ENCODE results near the gene CPEB2. TPM values are rescaled to one million over a fixed set of nuclear protein-coding genes. Genes with fewer than 3 reads are reported as not detected.

CPEB2 gene
- total RNA-seq, 2 experiments from 2014 or later: 14.7 to 15.0 TPM

GRCh38 chr4:15002659-15003400 lies 549 bp downstream of the CPEB2 start:
- Mint-ChIP-seq H3K4me1 (peaks cover 19% of the 10 kb centered on the region), H3K27me3 (no peaks in the 10 kb centered on the region), H3K9me3 (no peaks in the 10 kb centered on the region), H3K27ac (peak overlapping the region; percentile 95), H3K36me3 (peaks cover 10% of the 10 kb centered on the region), H3K4me3 (peak overlapping the region; percentile 95)
- POLR2A ChIA-PET: interaction anchor here (0.7 to 3.1 kb wide), 8 partner anchors 13 to 753 kb away, joined by 3 to 13 read pairs (median 4); partner anchors contain the start of gene FBXL5
- ATAC-seq (ENCODE audit: low read depth) (peak; percentile 29), DNase-seq (peak; percentile 82)

- POLR2A ChIA-PET: interaction anchor here (0.6 to 3.1 kb wide), 10 partner anchors 12 to 752 kb away, joined by 3 to 13 read pairs (median 4); partner anchors contain the start of gene FBXL5
- Mint-ChIP-seq H3K9me3 (no peaks in the 10 kb centered on the region), H3K4me3 (peak overlapping the region; percentile 95), H3K27ac (peak overlapping the region; percentile 82), H3K27me3 (no peaks in the 10 kb centered on the region), H3K36me3 (peaks cover 14% of the 10 kb centered on the region), H3K4me1 (peaks cover 22% of the 10 kb centered on the region)
- peak; percentile 8 for ATAC-seq (ENCODE audit: low read depth)
- DNase-seq: peak; percentile 78
Measured at GRCh38 chr4:15003401-15003890, 1.2 kb downstream of the CPEB2 start.

GRCh38 chr4:15003891-15004738 lies 1.8 kb downstream of the CPEB2 start:
- POLR2A ChIA-PET: interaction anchor here (0.6 to 3.1 kb wide), 6 partner anchors 9 to 1737 kb away, joined by 3 to 13 read pairs (median 3); partner anchors contain the start of gene FBXL5
- peak overlapping the region; percentile 80 for H3K27ac Mint-ChIP-seq
- ATAC-seq (ENCODE audit: low read depth) (no peak), DNase-seq (peak; percentile 76)
- no peaks in the 10 kb centered on the region for H3K27me3 Mint-ChIP-seq
- peaks cover 21% of the 10 kb centered on the region for H3K4me1 Mint-ChIP-seq
- peaks cover 11% of the 10 kb centered on the region for H3K36me3 Mint-ChIP-seq
- no peaks in the 10 kb centered on the region for H3K9me3 Mint-ChIP-seq
- H3K4me3 Mint-ChIP-seq: peak overlapping the region; percentile 94

- DNase-seq (peak; percentile 68), ATAC-seq (ENCODE audit: low read depth) (no peak)
- peak overlapping the region; percentile 94 for H3K4me3 Mint-ChIP-seq
- H3K9me3 Mint-ChIP-seq: no peaks in the 10 kb centered on the region
- POLR2A ChIA-PET: interaction anchor here (0.9 to 3.1 kb wide), 3 partner anchors 10 to 649 kb away, joined by 3 to 13 read pairs (median 3); partner anchors contain the start of gene FBXL5
- no peaks in the 10 kb centered on the region for H3K27me3 Mint-ChIP-seq
- H3K36me3 Mint-ChIP-seq: peaks cover 13% of the 10 kb centered on the region
- peaks cover 22% of the 10 kb centered on the region for H3K4me1 Mint-ChIP-seq
- peak overlapping the region; percentile 95 for H3K27ac Mint-ChIP-seq
Measured at GRCh38 chr4:15004739-15005301, 2.5 kb downstream of the CPEB2 start.

- DNase-seq: no peak
- peaks cover 22% of the 10 kb centered on the region for H3K4me1 Mint-ChIP-seq
Measured at GRCh38 chr4:15005474-15006115, 3.3 kb downstream of the CPEB2 start.

GRCh38 chr4:15006416-15007024 lies 4.2 kb downstream of the CPEB2 start:
- POLR2A ChIA-PET: no interaction called here
- Mint-ChIP-seq H3K27me3 (no peaks in the 10 kb centered on the region), H3K36me3 (peaks cover 17% of the 10 kb centered on the region), H3K4me3 (peak overlapping the region; percentile 94), H3K27ac (peak overlapping the region; percentile 31), H3K4me1 (peaks cover 22% of the 10 kb centered on the region), H3K9me3 (no peaks in the 10 kb centered on the region)
- DNase-seq: no peak
- no peak for ATAC-seq (ENCODE audit: low read depth)

More at GRCh38 chr4:15005474-15006115, 3.3 kb downstream of the CPEB2 start:
- Mint-ChIP-seq H3K9me3 (no peaks in the 10 kb centered on the region), H3K27me3 (no peaks in the 10 kb centered on the region), H3K27ac (peak overlapping the region; percentile 95), H3K36me3 (peaks cover 16% of the 10 kb centered on the region), H3K4me3 (peak overlapping the region; percentile 94)
- POLR2A ChIA-PET: interaction anchor here (3.1 kb wide), 1 partner anchor 648 kb away, joined by 13 read pairs; the partner anchor contains the start of gene FBXL5
- no peak for ATAC-seq (ENCODE audit: low read depth)

GRCh38 chr4:15007201-15007600 lies 4.9 kb downstream of the CPEB2 start:
- POLR2A ChIA-PET: no interaction called here
- H3K36me3 Mint-ChIP-seq: peaks cover 22% of the 10 kb centered on the region
- no peaks in the 10 kb centered on the region for H3K27me3 Mint-ChIP-seq
- H3K4me3 Mint-ChIP-seq: no peak overlapping the region
- DNase-seq (no peak), ATAC-seq (ENCODE audit: low read depth) (no peak)
- no peaks in the 10 kb centered on the region for H3K9me3 Mint-ChIP-seq
- peaks cover 22% of the 10 kb centered on the region for H3K4me1 Mint-ChIP-seq
- H3K27ac Mint-ChIP-seq: no peak overlapping the region

GRCh38 chr4:15010038-15010585 lies 7.8 kb downstream of the CPEB2 start:
- POLR2A ChIA-PET: no interaction called here
- H3K27me3 Mint-ChIP-seq: no peaks in the 10 kb centered on the region
- peaks cover 21% of the 10 kb centered on the region for H3K4me1 Mint-ChIP-seq

GRCh38 chr4:15011166-15011565 lies 8.9 kb downstream of the CPEB2 start:
- Mint-ChIP-seq H3K27ac (no peak overlapping the region), H3K4me3 (no peak overlapping the region), H3K27me3 (no peaks in the 10 kb centered on the region), H3K4me1 (peaks cover 13% of the 10 kb centered on the region), H3K36me3 (peaks cover 24% of the 10 kb centered on the region), H3K9me3 (no peaks in the 10 kb centered on the region)
- DNase-seq: no peak
- no peak for ATAC-seq (ENCODE audit: low read depth)
- POLR2A ChIA-PET: no interaction called here

More at GRCh38 chr4:15010038-15010585, 7.8 kb downstream of the CPEB2 start:
- no peak overlapping the region for H3K4me3 Mint-ChIP-seq
- no peaks in the 10 kb centered on the region for H3K9me3 Mint-ChIP-seq
- peaks cover 23% of the 10 kb centered on the region for H3K36me3 Mint-ChIP-seq
- DNase-seq: no peak
- ATAC-seq (ENCODE audit: low read depth): no peak
- H3K27ac Mint-ChIP-seq: no peak overlapping the region

GRCh38 chr4:15012017-15012788 lies 9.9 kb downstream of the CPEB2 start:
- Mint-ChIP-seq H3K4me1 (peaks cover 10% of the 10 kb centered on the region), H3K27me3 (no peaks in the 10 kb centered on the region), H3K27ac (no peak overlapping the region), H3K9me3 (no peaks in the 10 kb centered on the region), H3K4me3 (no peak overlapping the region), H3K36me3 (peaks cover 23% of the 10 kb centered on the region)
- POLR2A ChIA-PET: no interaction called here
- DNase-seq: no peak
- ATAC-seq (ENCODE audit: low read depth): no peak

GRCh38 chr4:15013585-15013984 lies 11.3 kb downstream of the CPEB2 start:
- DNase-seq (no peak), ATAC-seq (ENCODE audit: low read depth) (no peak)
- H3K4me3 Mint-ChIP-seq: no peak overlapping the region
- POLR2A ChIA-PET: no interaction called here
- H3K27ac Mint-ChIP-seq: no peak overlapping the region
- peaks cover 19% of the 10 kb centered on the region for H3K36me3 Mint-ChIP-seq
- H3K9me3 Mint-ChIP-seq: no peaks in the 10 kb centered on the region
- no peaks in the 10 kb centered on the region for H3K27me3 Mint-ChIP-seq
- H3K4me1 Mint-ChIP-seq: peaks cover 10% of the 10 kb centered on the region

All from activated naive CD8-positive, alpha-beta T cell treated with anti-CD3 and anti-CD28 coated beads, Interleukin-2, amount 10 ng/mL, durations not matched to agents 7 days and 5 days (primary cell).